ENCODE results near the gene C13orf42.

C13orf42 gene

GRCh38 chr13:51111174-51111573, at the start of gene C13orf42:
C13orf42 (minus strand) TSS chr13:51111274; CDS start chr13:51111209, 65 bp downstream.
- DNase-seq (ENCODE audit: low spot score) = no peak

GRCh38 chr13:51158880-51159518, 47.9 kb upstream of the C13orf42 start:
- no peak for DNase-seq (ENCODE audit: low spot score)

GRCh38 chr13:51158365-51158764, 47.3 kb upstream of the C13orf42 start:
- no peak for DNase-seq (ENCODE audit: low spot score)

GRCh38 chr13:51156648-51157047, 45.6 kb upstream of the C13orf42 start:
- no peak for DNase-seq (ENCODE audit: low spot score)

- DNase-seq (ENCODE audit: low spot score) = no peak
Measured at GRCh38 chr13:51155776-51156515, 44.9 kb upstream of the C13orf42 start.

GRCh38 chr13:51155161-51155560, 44.1 kb upstream of the C13orf42 start:
- no peak for DNase-seq (ENCODE audit: low spot score)

GRCh38 chr13:51154029-51154555, 43.0 kb upstream of the C13orf42 start:
- DNase-seq (ENCODE audit: low spot score) = no peak

GRCh38 chr13:51153527-51153926, 42.5 kb upstream of the C13orf42 start:
- no peak for DNase-seq (ENCODE audit: low spot score)

GRCh38 chr13:51152701-51153100, 41.6 kb upstream of the C13orf42 start:
- no peak for DNase-seq (ENCODE audit: low spot score)

- no peak for DNase-seq (ENCODE audit: low spot score)
Measured at GRCh38 chr13:51151463-51151862, 40.4 kb upstream of the C13orf42 start.

GRCh38 chr13:51148952-51149573, 38.0 kb upstream of the C13orf42 start:
- DNase-seq (ENCODE audit: low spot score) = peak; percentile 69

- DNase-seq (ENCODE audit: low spot score) = no peak
Measured at GRCh38 chr13:51148223-51148951, 37.3 kb upstream of the C13orf42 start.

- DNase-seq (ENCODE audit: low spot score) = no peak
Measured at GRCh38 chr13:51147732-51148131, 36.7 kb upstream of the C13orf42 start.

GRCh38 chr13:51146667-51147066, 35.6 kb upstream of the C13orf42 start:
- no peak for DNase-seq (ENCODE audit: low spot score)

GRCh38 chr13:51137250-51137649, 26.2 kb upstream of the C13orf42 start:
- DNase-seq (ENCODE audit: low spot score) = no peak

GRCh38 chr13:51136276-51136980, 25.4 kb upstream of the C13orf42 start:
- DNase-seq (ENCODE audit: low spot score) = no peak

- no peak for DNase-seq (ENCODE audit: low spot score)
Measured at GRCh38 chr13:51134763-51135365, 23.8 kb upstream of the C13orf42 start.

GRCh38 chr13:51130348-51130747, 19.3 kb upstream of the C13orf42 start:
- no peak for DNase-seq (ENCODE audit: low spot score)

GRCh38 chr13:51125495-51126226, 14.6 kb upstream of the C13orf42 start:
- peak; percentile 82 for DNase-seq (ENCODE audit: low spot score)

GRCh38 chr13:51122868-51123566, 11.9 kb upstream of the C13orf42 start:
- DNase-seq (ENCODE audit: low spot score) = no peak
